GM12891 (cell line): ENCODE results near the gene MAB21L2.

ENCODE experiments used
- PAX5 ChIP-seq: IDR thresholded peaks from 2 replicates; pipeline ENCODE4 v1.6.1; 2011; ENCODE audit warnings: low read length, moderate library complexity, mild to moderate bottlenecking; ENCODE audit not compliant: insufficient read depth, severe bottlenecking
- POLR2A ChIP-seq: IDR thresholded peaks from 2 replicates; pipeline ENCODE4 v1.6.1; 2011; ENCODE audit warnings: low read depth, low read length, control low read depth
- POLR2AphosphoS5 ChIP-seq: IDR thresholded peaks from 2 replicates; pipeline ENCODE4 v1.6.1; 2011; ENCODE audit warnings: low read depth, low read length, control low read depth
- POU2F2 ChIP-seq: IDR thresholded peaks from 2 replicates; pipeline ENCODE4 v1.6.1; 2011; ENCODE audit warnings: low read depth, mild to moderate bottlenecking, control low read depth, low read length, moderate library complexity
- SPI1 ChIP-seq: IDR thresholded peaks from 2 replicates; pipeline ENCODE4 v1.6.1; 2011; ENCODE audit warnings: low read depth, low read length, control low read depth
- TAF1 ChIP-seq: IDR thresholded peaks from 2 replicates; pipeline ENCODE4 v1.6.1; 2011; ENCODE audit warnings: low read depth, low read length, control low read depth

DNA sequence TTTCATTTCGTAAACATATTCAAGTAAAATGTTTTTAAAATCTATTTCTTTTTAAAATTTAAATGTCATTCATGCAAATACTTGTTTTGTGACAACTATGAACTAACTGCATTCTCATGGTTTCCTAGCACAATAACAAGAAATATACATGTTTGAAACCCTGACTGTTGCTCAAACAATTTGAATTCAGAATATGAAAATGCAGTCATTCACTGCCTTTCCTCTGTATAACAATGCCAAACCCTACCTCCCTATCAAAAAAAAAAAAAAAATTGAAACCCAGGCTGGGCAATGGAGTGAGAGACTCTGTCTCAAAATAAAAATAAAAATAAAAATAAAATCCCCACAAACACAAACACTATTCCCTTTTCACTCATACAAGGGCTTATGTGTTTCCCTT, 42.1 kb downstream of the MAB21L2 start:
- TF ChIP-seq SPI1 (no peak), POLR2AphosphoS5 (no peak), POLR2A (no peak), TAF1 (no peak), PAX5 (no peak), POU2F2 (no peak)
